ENCODE measurements around the gene FDX2.

GRCh38 chr19:10325732-10326131 lies 9.9 kb upstream of the FDX2 start:
- TF ChIP-seq, protein P1, sequence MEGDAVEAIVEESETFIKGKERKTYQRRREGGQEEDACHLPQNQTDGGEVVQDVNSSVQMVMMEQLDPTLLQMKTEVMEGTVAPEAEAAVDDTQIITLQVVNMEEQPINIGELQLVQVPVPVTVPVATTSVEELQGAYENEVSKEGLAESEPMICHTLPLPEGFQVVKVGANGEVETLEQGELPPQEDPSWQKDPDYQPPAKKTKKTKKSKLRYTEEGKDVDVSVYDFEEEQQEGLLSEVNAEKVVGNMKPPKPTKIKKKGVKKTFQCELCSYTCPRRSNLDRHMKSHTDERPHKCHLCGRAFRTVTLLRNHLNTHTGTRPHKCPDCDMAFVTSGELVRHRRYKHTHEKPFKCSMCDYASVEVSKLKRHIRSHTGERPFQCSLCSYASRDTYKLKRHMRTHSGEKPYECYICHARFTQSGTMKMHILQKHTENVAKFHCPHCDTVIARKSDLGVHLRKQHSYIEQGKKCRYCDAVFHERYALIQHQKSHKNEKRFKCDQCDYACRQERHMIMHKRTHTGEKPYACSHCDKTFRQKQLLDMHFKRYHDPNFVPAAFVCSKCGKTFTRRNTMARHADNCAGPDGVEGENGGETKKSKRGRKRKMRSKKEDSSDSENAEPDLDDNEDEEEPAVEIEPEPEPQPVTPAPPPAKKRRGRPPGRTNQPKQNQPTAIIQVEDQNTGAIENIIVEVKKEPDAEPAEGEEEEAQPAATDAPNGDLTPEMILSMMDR (IDR thresholded peaks at IDR 0.05 in 4 of 5, conservative IDR thresholded peaks at IDR 0.05 in 1 of 5): no peak
- no peak for TF ChIP-seq POLR2A (IDR thresholded peaks at IDR 0.05)

All from gastrocnemius medialis (tissue), 4 donors.